Raji (cell line): ENCODE measurements around the gene KAT8.
A peak's percentile ranks its signal among the peaks of the same experiment; 100 is the strongest.

Source experiments
- POLR2A ChIP-seq: IDR thresholded peaks from 2 replicates; pipeline ENCODE4 v1.6.1; 2011; ENCODE audit warnings: low read depth, low read length, control low read depth; ENCODE audit not compliant: insufficient read depth

Gene KAT8

DNA sequence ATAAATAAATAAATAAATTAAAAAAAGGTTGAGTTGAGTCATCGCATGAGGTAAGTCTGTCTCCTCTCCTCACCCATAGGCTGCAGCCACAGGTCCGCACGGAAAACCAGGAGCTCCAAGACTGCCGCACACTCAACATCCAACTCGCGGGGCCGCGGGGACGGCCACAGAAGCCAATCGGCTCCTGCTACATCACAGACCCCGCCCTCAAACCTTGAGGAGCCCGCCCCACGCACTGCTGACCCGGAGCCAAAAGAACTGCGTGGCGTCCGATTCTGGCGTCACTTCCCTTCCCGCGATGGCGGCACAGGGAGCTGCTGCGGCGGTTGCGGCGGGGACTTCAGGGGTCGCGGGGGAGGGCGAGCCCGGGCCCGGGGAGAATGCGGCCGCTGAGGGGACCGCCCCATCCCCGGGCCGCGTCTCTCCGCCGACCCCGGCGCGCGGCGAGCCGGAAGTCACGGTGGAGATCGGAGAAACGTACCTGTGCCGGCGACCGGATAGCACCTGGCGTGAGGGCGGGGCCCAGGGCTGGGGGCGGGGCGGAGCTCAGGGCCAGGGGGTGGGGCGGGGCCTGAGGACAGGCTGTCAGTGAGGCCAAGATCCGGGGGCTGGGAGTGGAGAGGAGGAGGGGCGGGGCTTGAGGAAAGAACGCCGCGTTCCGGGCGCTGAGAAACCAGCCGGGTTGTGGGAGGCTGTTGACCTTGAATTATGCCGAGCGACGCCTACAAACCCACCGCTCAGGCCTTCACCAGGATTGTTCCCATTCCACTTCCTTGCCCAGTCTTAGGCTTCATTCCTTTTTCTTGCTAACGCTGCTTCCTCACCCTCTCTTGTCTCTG lies at the start of gene KAT8:
KAT8 (plus strand) TSS at position 281 of the 839 bp plus-strand sequence; CDS start at position 299, 18 bp downstream.
- TF ChIP-seq POLR2A = peak; percentile 89

DNA sequence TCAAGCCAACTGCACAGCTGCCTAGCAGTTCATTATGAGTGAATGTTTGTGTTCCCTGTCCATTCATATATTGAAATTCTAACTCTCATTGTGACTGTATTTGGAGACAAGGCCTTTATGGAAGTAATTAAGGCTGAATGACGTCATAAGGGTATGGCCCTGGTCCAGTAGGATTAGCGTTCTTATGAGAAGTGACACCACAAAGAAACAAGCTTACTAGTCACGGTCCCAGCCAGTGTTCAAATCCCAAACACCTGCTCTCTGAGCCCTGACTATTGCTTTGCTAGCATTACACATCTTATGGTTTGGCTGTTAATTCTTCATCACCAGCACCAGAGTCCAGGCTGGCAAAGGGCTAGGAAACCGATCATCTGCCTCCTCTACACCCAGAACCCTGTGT lies 45.6 kb upstream of the KAT8 start:
- TF ChIP-seq POLR2A = no peak

DNA sequence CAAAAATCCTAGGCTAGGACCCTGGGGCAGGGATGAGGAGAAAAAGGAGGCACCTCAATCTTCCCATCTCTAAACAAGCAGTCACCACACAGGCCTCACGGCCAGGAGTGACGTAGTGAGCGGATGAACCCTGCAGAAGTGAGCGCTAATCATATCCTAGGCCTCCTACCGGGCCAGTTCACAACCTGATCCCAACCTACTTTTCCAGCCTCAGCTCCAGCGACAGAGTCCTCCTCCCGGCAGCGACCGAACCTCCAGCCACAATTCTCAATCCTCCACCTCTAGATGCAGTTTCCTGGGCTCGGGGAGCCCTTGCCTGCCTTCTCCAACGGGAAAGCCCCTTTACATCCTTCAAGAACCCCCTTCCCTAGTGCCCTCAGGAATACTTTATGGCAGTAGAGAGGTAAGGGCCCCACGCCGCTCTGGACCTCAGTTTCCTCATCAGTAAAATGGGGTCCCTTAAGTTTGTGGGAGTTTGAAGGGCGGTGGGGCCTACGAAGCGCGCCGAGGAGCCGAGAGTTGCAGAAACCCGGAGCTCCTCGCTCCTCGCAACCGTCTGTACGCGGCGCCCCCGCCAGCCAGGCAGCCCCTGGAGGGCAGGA lies 44.8 kb upstream of the KAT8 start:
- no peak for TF ChIP-seq POLR2A

DNA sequence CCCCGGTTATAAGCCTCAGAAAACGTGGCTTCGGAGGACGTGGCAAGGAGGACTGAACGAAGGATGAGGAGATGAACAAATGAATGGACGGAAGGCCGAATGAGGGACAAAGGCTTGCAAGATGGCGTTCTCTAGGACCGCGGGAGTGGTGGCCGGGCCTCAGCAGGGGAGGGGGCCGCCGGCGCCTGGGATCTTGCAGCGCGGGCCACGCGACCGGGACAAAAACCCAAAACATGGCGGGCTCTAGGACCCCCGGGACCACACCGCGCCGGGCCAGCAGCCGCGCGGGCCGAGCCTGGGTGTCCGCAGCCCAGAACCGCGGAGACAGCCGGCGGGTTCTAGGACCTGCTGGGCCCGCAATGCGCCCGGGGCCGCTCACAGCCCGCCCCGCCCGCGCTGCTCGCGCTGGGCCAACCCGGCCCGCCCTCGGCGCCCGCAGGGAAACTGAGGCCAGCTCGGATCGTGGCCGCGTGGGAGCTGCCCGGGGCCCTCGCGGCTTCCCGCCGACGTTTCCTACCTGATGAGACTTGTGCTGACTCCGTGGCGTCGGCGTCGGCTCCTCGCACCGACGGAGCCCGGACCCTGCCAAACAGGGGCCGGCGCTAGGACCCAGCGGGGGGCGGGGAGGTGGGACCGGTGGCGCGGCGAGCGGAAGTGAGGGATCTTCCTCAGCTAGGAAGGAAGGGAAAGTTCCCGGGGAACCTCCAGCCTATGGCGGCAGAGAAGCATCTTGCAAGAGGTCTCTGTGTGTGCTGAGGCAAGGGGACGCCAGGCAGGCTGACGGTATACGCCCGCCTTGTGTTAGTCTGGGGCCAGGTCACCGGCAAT lies 44.1 kb upstream of the KAT8 start:
- peak; percentile 43 for TF ChIP-seq POLR2A

DNA sequence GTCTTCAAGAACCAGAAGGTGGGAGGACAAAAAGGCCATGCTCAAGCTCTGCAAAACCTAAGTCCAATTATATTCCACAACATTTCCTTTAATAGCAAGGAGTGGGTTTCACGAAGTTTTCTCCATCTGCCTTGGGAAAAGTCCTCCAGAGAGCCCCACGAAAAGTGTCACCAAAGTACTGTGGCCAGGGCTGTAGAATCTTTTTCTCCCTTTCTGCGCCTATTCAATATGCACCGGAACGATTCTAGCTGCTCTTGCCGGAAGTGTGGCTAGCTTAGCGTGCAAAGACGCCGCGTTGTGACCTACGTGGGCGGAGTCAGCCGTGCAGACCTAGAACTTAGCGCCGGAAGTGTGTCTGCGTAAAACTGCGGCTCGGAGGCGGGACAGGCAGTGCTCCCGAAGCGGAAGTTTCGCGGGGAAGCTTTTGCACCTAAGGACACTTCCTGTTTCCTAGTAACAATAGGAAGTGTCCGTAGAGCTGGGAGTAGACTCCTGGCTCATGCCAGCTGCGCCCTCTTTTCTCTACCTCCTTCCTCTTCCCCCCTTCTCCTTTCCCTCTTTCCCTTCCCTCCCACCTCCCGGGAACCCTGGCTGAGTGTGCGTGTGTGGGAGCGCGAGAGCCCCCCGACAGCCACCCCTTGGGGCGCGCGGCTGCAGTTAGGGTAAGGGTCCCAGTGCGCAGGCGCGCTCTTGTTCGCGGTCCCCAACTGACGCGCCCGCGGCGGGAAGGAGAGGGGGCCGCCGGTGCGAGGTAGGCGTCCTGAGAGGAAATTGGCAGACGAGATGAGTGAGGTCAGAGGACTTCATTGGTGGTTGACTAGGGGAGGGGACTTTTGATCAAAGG lies 43.3 kb upstream of the KAT8 start, which contains the start of the genes ZNF646 and ZNF668:
ZNF646 (plus strand) TSS at position 453 of the 844 bp plus-strand sequence. CDS start 1,903 bp downstream, outside the sequence.
ZNF668 (minus strand) TSS at position 271 of the 844 bp plus-strand sequence. CDS start 9,781 bp downstream, outside the sequence.
- TF ChIP-seq POLR2A = peak; percentile 92

DNA sequence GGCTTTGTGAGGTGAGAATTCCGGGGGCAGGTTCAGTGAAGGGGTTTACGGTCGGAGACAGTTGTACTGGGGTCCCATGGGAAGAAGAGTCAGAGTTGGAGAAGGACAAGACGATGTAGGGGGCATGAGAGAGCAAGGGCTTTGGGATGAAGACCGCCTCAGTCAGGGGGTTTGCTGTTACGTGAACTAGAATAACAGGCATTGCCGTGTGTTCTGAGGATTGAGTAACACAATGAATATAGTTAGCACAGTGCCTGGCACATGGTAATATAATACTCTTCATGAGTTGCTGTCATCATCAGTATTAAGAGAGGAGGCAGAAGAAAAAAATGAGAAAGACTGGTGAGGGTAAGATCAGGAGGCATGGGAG lies 42.7 kb upstream of the KAT8 start:
- no peak for TF ChIP-seq POLR2A

- no peak for TF ChIP-seq POLR2A
These were observed 41.1 kb upstream of the KAT8 start for GRCh38 chr16:31076319-31076718.

DNA sequence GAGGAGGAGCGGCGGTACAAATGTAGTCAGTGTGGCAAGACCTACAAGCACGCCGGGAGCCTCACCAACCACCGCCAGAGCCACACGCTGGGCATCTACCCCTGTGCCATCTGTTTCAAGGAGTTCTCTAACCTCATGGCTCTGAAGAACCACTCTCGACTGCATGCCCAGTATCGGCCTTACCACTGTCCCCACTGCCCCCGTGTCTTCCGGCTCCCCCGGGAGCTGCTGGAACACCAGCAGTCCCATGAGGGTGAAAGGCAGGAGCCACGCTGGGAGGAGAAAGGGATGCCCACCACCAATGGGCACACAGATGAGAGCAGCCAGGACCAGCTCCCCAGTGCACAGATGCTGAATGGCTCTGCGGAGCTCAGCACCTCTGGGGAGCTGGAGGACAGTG lies 40.4 kb upstream of the KAT8 start:
- no peak for TF ChIP-seq POLR2A

- TF ChIP-seq POLR2A = no peak
These were observed 39.7 kb upstream of the KAT8 start for GRCh38 chr16:31077592-31078396.

DNA sequence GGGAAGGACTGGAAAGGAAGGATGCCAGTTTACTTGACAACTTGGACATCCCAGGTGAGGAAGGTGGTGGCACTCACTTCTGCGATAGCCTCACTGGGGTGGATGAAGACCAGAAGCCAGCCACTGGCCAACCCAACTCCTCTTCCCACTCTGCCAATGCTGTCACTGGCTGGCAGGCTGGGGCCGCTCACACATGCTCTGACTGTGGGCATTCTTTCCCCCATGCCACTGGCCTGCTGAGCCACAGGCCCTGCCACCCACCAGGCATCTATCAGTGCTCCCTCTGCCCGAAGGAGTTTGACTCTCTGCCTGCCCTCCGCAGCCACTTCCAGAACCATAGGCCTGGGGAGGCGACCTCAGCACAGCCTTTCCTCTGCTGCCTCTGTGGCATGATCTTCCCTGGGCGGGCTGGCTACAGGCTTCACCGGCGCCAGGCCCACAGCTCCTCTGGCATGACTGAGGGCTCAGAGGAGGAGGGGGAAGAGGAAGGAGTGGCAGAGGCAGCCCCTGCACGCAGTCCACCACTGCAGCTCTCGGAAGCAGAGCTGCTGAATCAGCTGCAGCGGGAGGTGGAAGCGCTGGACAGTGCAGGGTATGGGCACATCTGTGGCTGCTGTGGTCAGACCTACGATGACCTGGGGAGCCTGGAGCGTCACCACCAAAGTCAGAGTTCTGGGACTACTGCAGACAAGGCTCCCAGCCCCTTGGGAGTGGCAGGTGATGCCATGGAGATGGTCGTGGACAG lies 38.7 kb upstream of the KAT8 start:
- no peak for TF ChIP-seq POLR2A

- TF ChIP-seq POLR2A = no peak
These were observed 38.0 kb upstream of the KAT8 start for GRCh38 chr16:31079342-31079944.

GRCh38 chr16:31080035-31080629 lies 37.3 kb upstream of the KAT8 start:
- TF ChIP-seq POLR2A = no peak
